CD4-positive, alpha-beta T cell treated with Interleukin-4 for 1 hour (primary cell): ENCODE data around the gene LBH.
"Not testable (repeated sequence)": the region's sequence is repeated elsewhere in the genome, so short reads cannot be mapped to it uniquely, and the experiment has no call there.

Experiments
- DNase-seq, 2 donors: peaks; one replicate each; pipeline ENCODE4 v3.0.0-alpha.2; 2020 to 2022

The LBH gene

GRCh38 chr2:30259827-30260679 is 28.7 kb downstream of the LBH start:
- no peak for DNase-seq

- DNase-seq = no peak
Observed at GRCh38 chr2:30260941-30261340, 29.6 kb downstream of the LBH start.

GRCh38 chr2:30261695-30262211 is 30.4 kb downstream of the LBH start:
- DNase-seq = no peak

GRCh38 chr2:30262716-30263309 is 31.5 kb downstream of the LBH start:
- DNase-seq = no peak

- no peak for DNase-seq
Observed at GRCh38 chr2:30264274-30264673, 32.9 kb downstream of the LBH start.

GRCh38 chr2:30265052-30266015 is 34.0 kb downstream of the LBH start:
- no peak for DNase-seq

- peak; percentile 73 to 77 for DNase-seq
Observed at GRCh38 chr2:30266051-30266621, 34.8 kb downstream of the LBH start.

GRCh38 chr2:30266705-30267104 is 35.4 kb downstream of the LBH start:
- DNase-seq = no peak

- DNase-seq = peak in 1 of 2 donors; percentile 61
Observed at GRCh38 chr2:30267161-30267975, 36.0 kb downstream of the LBH start.

GRCh38 chr2:30268296-30268871 is 37.0 kb downstream of the LBH start:
- DNase-seq = no peak

- DNase-seq = not testable (repeated sequence)
Observed at GRCh38 chr2:30269114-30269770, 37.9 kb downstream of the LBH start.

GRCh38 chr2:30269771-30270145 is 38.4 kb downstream of the LBH start:
- no peak for DNase-seq

GRCh38 chr2:30270166-30270565 is 38.8 kb downstream of the LBH start:
- no peak for DNase-seq

- DNase-seq = no peak
Observed at GRCh38 chr2:30271301-30271700, 40.0 kb downstream of the LBH start.

- DNase-seq = no peak
Observed at GRCh38 chr2:30272286-30272685, 41.0 kb downstream of the LBH start.

- DNase-seq = no peak
Observed at GRCh38 chr2:30272761-30273573, 41.6 kb downstream of the LBH start.

- DNase-seq = no peak
Observed at GRCh38 chr2:30273574-30273929, 42.2 kb downstream of the LBH start.

GRCh38 chr2:30275256-30275655 is 43.9 kb downstream of the LBH start:
- no peak for DNase-seq

GRCh38 chr2:30276455-30276911 is 45.1 kb downstream of the LBH start:
- DNase-seq = no peak

GRCh38 chr2:30277582-30277981 is 46.2 kb downstream of the LBH start:
- DNase-seq = no peak
